Endothelial cell of umbilical vein (primary cell): Measurements from ENCODE around the gene ARHGEF9. TPM values are rescaled to one million over a fixed set of nuclear protein-coding genes. Genes with fewer than 3 reads are reported as not detected.

ENCODE experiments used
- BruUV-seq: library from RNA; stranded (reverse); fragments of 400-500 nt; replicated peaks from 2 replicates; lab custom pipeline; 2021; lab: Mats Ljungman, UMichigan
- CTCF ChIA-PET: fragments of 300-600, 350-600 bp; sonication (Branson Sonifier 250); formaldehyde crosslinking; loops from one replicate; lab custom pipeline; 2021; ENCODE audit warnings: antibody characterized with exemption, inconsistent platforms; lab: Charles Lee
- POLR2A ChIA-PET: fragments of 300-600, 350-600 bp; sonication (Branson Sonifier 250); formaldehyde crosslinking; loops from one replicate; lab custom pipeline; 2021; ENCODE audit warnings: antibody characterized with exemption, inconsistent platforms; lab: Charles Lee
- DNase-seq: peaks from one replicate; pipeline ENCODE4 v3.0.0-alpha.2; 2011; ENCODE audit warnings: low read depth, low spot score
- FAIRE-seq: peaks from 2 replicates; lab custom pipeline; 2011; peaks lifted over from hg19 to GRCh38; lab: Jason Lieb, UNC
- H2AFZ ChIP-seq: 2 replicates; pipeline ENCODE4 v1.6.0; 2012; ENCODE audit warnings: low read depth, low read length, control low read depth, inconsistent platforms
- H3K27ac ChIP-seq: 2 replicates; pipeline ENCODE4 v1.5.1; 2011; ENCODE audit warnings: low read depth, mild to moderate bottlenecking, control low read depth, low read length, moderate library complexity; ENCODE audit not compliant: insufficient read depth
- H3K27me3 ChIP-seq, 2 experiments: 2 replicates each; pipeline versions ENCODE4 v1.6.0 to v1.6.1; 2011; ENCODE audit warnings: low read length in 2 of 2, mixed read lengths in 1 of 2; ENCODE audit not compliant: control insufficient read depth in 2 of 2, insufficient read depth in 2 of 2
- H3K36me3 ChIP-seq, 2 experiments: 2 replicates in 1 of 2; 3 replicates in 1 of 2; pipeline ENCODE4 v1.5.1; 2011; ENCODE audit warnings: low read length in 2 of 2, mild to moderate bottlenecking in 1 of 2, moderate library complexity in 1 of 2; ENCODE audit not compliant: control insufficient read depth in 2 of 2, insufficient read depth in 2 of 2; ENCODE audit errors: extremely low read depth in 1 of 2
- H3K4me1 ChIP-seq: 3 replicates; pipeline ENCODE4 v1.5.1; 2011; ENCODE audit warnings: mild to moderate bottlenecking, low read length; ENCODE audit not compliant: control insufficient read depth, insufficient read depth; ENCODE audit errors: extremely low read depth
- H3K4me2 ChIP-seq: 2 replicates; pipeline ENCODE4 v1.6.1; 2011; ENCODE audit warnings: low read length, control low read depth, mixed read lengths; ENCODE audit not compliant: insufficient read depth
- H3K4me3 ChIP-seq, 3 experiments: fragments of 200-600 bp in 1 of 3; sonication (generic), shearing (Covaris generic) in 1 of 3; replicated peaks in 1 of 3; 2 replicates each; pipeline ENCODE4 v1.5.1; 2011 to 2016; ENCODE audit warnings: control low read depth in 3 of 3, low read length in 3 of 3, mild to moderate bottlenecking in 2 of 3, inconsistent platforms in 1 of 3, low read depth in 1 of 3, moderate library complexity in 1 of 3; ENCODE audit not compliant: insufficient read depth in 1 of 3
- H3K79me2 ChIP-seq: 2 replicates; pipeline ENCODE4 v1.6.0; 2012; ENCODE audit warnings: low read length, inconsistent platforms; ENCODE audit not compliant: control insufficient read depth, insufficient read depth
- H3K9ac ChIP-seq: replicated peaks from 2 replicates; pipeline ENCODE3; 2011; ENCODE audit warnings: low read length, control low read depth; ENCODE audit not compliant: insufficient read depth; ENCODE audit errors: extremely low read depth
- H3K9me1 ChIP-seq: replicated peaks from 3 replicates; pipeline ENCODE4 v1.6.0; 2011; ENCODE audit warnings: mild to moderate bottlenecking, low read length; ENCODE audit not compliant: control insufficient read depth, insufficient read depth; ENCODE audit errors: extremely low read depth
- H3K9me3 ChIP-seq: replicated peaks from 2 replicates; pipeline ENCODE4 v1.5.1; 2012; ENCODE audit warnings: low read length, inconsistent platforms; ENCODE audit not compliant: control insufficient read depth, insufficient read depth
- H4K20me1 ChIP-seq: replicated peaks from 2 replicates; pipeline ENCODE3; 2011; ENCODE audit warnings: mild to moderate bottlenecking, low read length; ENCODE audit not compliant: control insufficient read depth, insufficient read depth; ENCODE audit errors: extremely low read depth
- CTCF ChIP-seq, 2 donors: IDR thresholded peaks; 1 replicate in 1 of 2; 2 replicates in 1 of 2; pipeline ENCODE4 v1.5.1; 2011; ENCODE audit warnings: low read length in 2 of 2, mild to moderate bottlenecking in 2 of 2, moderate library complexity in 2 of 2, control low read depth in 1 of 2, inconsistent platforms in 1 of 2, low read depth in 1 of 2; ENCODE audit not compliant: insufficient read depth in 1 of 2; ENCODE audit errors: extremely low read depth in 1 of 2
- FOS ChIP-seq: IDR thresholded peaks from 2 replicates; pipeline ENCODE4 v1.6.1; 2011; ENCODE audit warnings: mild to moderate bottlenecking, low read length, moderate library complexity, borderline replicate concordance; ENCODE audit not compliant: insufficient read depth
- GATA2 ChIP-seq: IDR thresholded peaks from 2 replicates; pipeline ENCODE4 v1.7.0; 2011; ENCODE audit warnings: low read depth, mild to moderate bottlenecking, moderate library complexity, mixed read lengths, low read length; ENCODE audit not compliant: insufficient read length, insufficient read depth
- MYC ChIP-seq: IDR thresholded peaks from one replicate; pipeline ENCODE4 v1.6.1; 2011; ENCODE audit warnings: mild to moderate bottlenecking, low read depth, low read length
- POLR2AphosphoS5 ChIP-seq: IDR thresholded peaks from 2 replicates; pipeline ENCODE4 v1.6.1; 2012; ENCODE audit warnings: low read depth, mild to moderate bottlenecking, control low read depth, low read length, moderate library complexity; ENCODE audit not compliant: insufficient read depth
- dilution Hi-C: fragments of 300-500 bp; cut with MboI; formaldehyde crosslinking; loops from one replicate; pipeline ENCODE4 v1.15.0; 2019; ENCODE audit warnings: low sequenced_read_pairs; ENCODE audit not compliant: extremely low pct_ligation_motif_present
- intact Hi-C: fragments of 100-400 bp; cut with micrococcal nuclease; formaldehyde crosslinking; loops from one replicate; pipeline ENCODE4 v1.10.0; 2022
- polyA plus RNA-seq, 4 experiments: library from polyadenylated mRNA; depleted of rRNA in 3 of 4; stranded (reverse) in 3 of 4; unstranded in 1 of 4; fragments of >200 nt; gene quantifications; 2 replicates each; pipeline versions ENCODE4 v1.2.1 to v1.2.3, GENCODE V29; 2011 to 2012; ENCODE audit warnings: missing spikeins in 1 of 4
- total RNA-seq: library from RNA; stranded (reverse); gene quantifications from 2 replicates; pipeline ENCODE4 v1.2.3, GENCODE V29; 2021

ARHGEF9 gene
- total and polyA plus RNA-seq, 2 donors (not counting 3 experiments of a cell fraction or from before 2014, with no cell fraction given) = 6.5 to 12.9 TPM

- Histone ChIP-seq H3K9me1 (no peaks in the 10 kb centered on the region), H4K20me1 (no peaks in the 10 kb centered on the region), H3K36me3 (no peaks in the 10 kb centered on the region), H2AFZ (no peak overlapping the region), H3K9me3 (no peaks in the 10 kb centered on the region), H3K27me3 (no peaks in the 10 kb centered on the region), H3K4me1 (peaks cover 26% of the 10 kb centered on the region), H3K4me2 (no peak overlapping the region), H3K4me3 (no peak overlapping the region), H3K9ac (no peak overlapping the region), H3K27ac (no peak overlapping the region), H3K79me2 (no peaks in the 10 kb centered on the region)
- POLR2A ChIA-PET = no interaction called here
- DNase-seq = no peak
- CTCF ChIA-PET = interaction anchor here (0.8 kb wide), 1 partner anchor 11 kb away, joined by 3 read pairs; no protein-coding TSS in a partner anchor
- dilution Hi-C loops (no loop called here), intact Hi-C loops (no loop called here)
- no TSS peak for BruUV-seq
- FAIRE-seq = no peak
- TF ChIP-seq GATA2 (no peak), MYC (no peak), POLR2AphosphoS5 (no peak), FOS (no peak)
Measured at GRCh38 chrX:63750811-63751210, 34.2 kb downstream of the ARHGEF9 start.

- FAIRE-seq = peak; percentile 93
Measured at GRCh38 chrX:63747331-63747730, 37.7 kb downstream of the ARHGEF9 start.

More at GRCh38 chrX:63747331-63747730, 37.7 kb downstream of the ARHGEF9 start:
- Histone ChIP-seq H3K4me2 (peak overlapping the region; percentile 19), H3K9ac (peak overlapping the region; percentile 3), H3K4me3 (no peak overlapping the region), H3K79me2 (no peaks in the 10 kb centered on the region), H3K9me1 (no peaks in the 10 kb centered on the region), H3K36me3 (no peaks in the 10 kb centered on the region), H3K4me1 (peaks cover 18% of the 10 kb centered on the region), H3K9me3 (no peaks in the 10 kb centered on the region), H3K27ac (peak overlapping the region; percentile 34), H4K20me1 (no peaks in the 10 kb centered on the region), H2AFZ (no peak overlapping the region), H3K27me3 (no peaks in the 10 kb centered on the region)
- intact Hi-C loops = loop anchor here (1.0 to 10.0 kb wide), 3 partner anchors 8 to 395 kb away; partner anchors contain the start of gene SPIN4
- dilution Hi-C loops = no loop called here
- peak; percentile 42 for TF ChIP-seq GATA2
- peak; percentile 19 for TF ChIP-seq POLR2AphosphoS5
- TF ChIP-seq CTCF (IDR thresholded peaks at IDR 0.05; ENCODE audit: extremely low read depth in 1 of 2, insufficient read depth in 1 of 2, low read depth in 1 of 2, low read length in 2 of 2) = no peak
- ChIA-PET CTCF (interaction anchor here (0.9 kb wide), 1 partner anchor 16 kb away, joined by 3 read pairs; no protein-coding TSS in a partner anchor), POLR2A (no interaction called here)
- peak; percentile 90 for DNase-seq
- no TSS peak for BruUV-seq
